Choroid plexus epithelial cell (primary cell): Measurements from ENCODE around the gene PPDPF.

ENCODE experiments used
- DNase-seq: peaks from one replicate; pipeline ENCODE4 v3.0.0-alpha.2; 2010; ENCODE audit warnings: low read depth
- H3K4me3 ChIP-seq: 2 replicates; pipeline ENCODE4 v1.5.1; 2011; ENCODE audit warnings: low read depth, mild to moderate bottlenecking, control low read depth, low read length, moderate library complexity
- CTCF ChIP-seq: conservative IDR thresholded peaks from 2 replicates; pipeline ENCODE4 v1.5.1; 2011; ENCODE audit warnings: low read depth, mild to moderate bottlenecking, control low read depth, inconsistent platforms, low read length, moderate library complexity

PPDPF gene

GRCh38 chr20:63543733-63544132 lies 23.2 kb downstream of the PPDPF start:
- DNase-seq = no peak
- TF ChIP-seq CTCF = no peak
- no peak overlapping the region for H3K4me3 ChIP-seq

GRCh38 chr20:63544241-63544957 lies 23.8 kb downstream of the PPDPF start:
- DNase-seq = no peak
- no peak for TF ChIP-seq CTCF
- no peak overlapping the region for H3K4me3 ChIP-seq

- DNase-seq = no peak
- no peak overlapping the region for H3K4me3 ChIP-seq
- TF ChIP-seq CTCF = no peak
These were observed 24.5 kb downstream of the PPDPF start for GRCh38 chr20:63544958-63545516.

GRCh38 chr20:63545814-63546213 lies 25.2 kb downstream of the PPDPF start:
- no peak for TF ChIP-seq CTCF
- DNase-seq = no peak
- no peak overlapping the region for H3K4me3 ChIP-seq

- no peak for DNase-seq
- no peak overlapping the region for H3K4me3 ChIP-seq
- TF ChIP-seq CTCF = no peak
These were observed 25.8 kb downstream of the PPDPF start for GRCh38 chr20:63546256-63546955.

- TF ChIP-seq CTCF = no peak
- DNase-seq = no peak
- H3K4me3 ChIP-seq = no peak overlapping the region
These were observed 26.6 kb downstream of the PPDPF start for GRCh38 chr20:63546956-63547724.
